ENCODE results near the gene NR6A1.

The NR6A1 gene

GRCh38 chr9:124467410-124468060 is 303.6 kb downstream of the NR6A1 start:
- no peak for DNase-seq (ENCODE audit: low read depth)
- TF ChIP-seq, protein P1, sequence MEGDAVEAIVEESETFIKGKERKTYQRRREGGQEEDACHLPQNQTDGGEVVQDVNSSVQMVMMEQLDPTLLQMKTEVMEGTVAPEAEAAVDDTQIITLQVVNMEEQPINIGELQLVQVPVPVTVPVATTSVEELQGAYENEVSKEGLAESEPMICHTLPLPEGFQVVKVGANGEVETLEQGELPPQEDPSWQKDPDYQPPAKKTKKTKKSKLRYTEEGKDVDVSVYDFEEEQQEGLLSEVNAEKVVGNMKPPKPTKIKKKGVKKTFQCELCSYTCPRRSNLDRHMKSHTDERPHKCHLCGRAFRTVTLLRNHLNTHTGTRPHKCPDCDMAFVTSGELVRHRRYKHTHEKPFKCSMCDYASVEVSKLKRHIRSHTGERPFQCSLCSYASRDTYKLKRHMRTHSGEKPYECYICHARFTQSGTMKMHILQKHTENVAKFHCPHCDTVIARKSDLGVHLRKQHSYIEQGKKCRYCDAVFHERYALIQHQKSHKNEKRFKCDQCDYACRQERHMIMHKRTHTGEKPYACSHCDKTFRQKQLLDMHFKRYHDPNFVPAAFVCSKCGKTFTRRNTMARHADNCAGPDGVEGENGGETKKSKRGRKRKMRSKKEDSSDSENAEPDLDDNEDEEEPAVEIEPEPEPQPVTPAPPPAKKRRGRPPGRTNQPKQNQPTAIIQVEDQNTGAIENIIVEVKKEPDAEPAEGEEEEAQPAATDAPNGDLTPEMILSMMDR (IDR thresholded peaks at IDR 0.05; ENCODE audit: control insufficient read depth, insufficient read depth, low read depth, low read length, missing control alignments), result no peak
- no peak overlapping the region for H3K4me3 ChIP-seq (ENCODE audit: control insufficient read depth, low read depth, low read length)
